ENCODE results near the gene LYPD6B. TPM values are rescaled to one million over a fixed set of nuclear protein-coding genes. Genes with fewer than 3 reads are reported as not detected.

Gene LYPD6B
- polyA plus RNA-seq, 1 of the 3 experiments (the other 2 are of a cell fraction) = 18.2 TPM

DNA sequence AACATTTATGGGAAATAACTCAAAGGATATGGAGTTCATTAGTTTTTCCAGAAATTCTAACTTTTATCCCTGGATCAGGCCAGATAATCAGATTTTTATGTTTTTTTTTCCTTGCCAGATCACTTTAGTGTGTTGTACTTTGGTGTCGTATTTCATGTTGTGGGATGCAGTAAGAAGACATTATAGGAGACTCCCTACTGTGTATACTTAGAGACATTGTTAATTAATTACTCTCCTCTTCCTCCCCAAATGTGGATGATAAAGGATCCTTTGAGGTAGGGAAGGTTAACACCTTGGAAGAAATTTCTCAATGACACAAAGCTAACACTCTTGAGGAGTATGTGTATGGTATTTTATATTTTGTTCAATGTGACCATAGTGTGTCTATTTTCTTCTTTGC is 120.5 kb downstream of the LYPD6B start (continued):
- TF ChIP-seq GABPA (IDR thresholded peaks at IDR 0.05; ENCODE audit: low read depth) (no peak), FOXM1 (IDR thresholded peaks at IDR 0.05; ENCODE audit: low read depth) (no peak), GATA2 (CRISPR knock-in tag; IDR thresholded peaks at IDR 0.05) (no peak)
- TF ChIP-seq, protein P1, sequence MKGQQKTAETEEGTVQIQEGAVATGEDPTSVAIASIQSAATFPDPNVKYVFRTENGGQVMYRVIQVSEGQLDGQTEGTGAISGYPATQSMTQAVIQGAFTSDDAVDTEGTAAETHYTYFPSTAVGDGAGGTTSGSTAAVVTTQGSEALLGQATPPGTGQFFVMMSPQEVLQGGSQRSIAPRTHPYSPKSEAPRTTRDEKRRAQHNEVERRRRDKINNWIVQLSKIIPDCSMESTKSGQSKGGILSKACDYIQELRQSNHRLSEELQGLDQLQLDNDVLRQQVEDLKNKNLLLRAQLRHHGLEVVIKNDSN (IDR thresholded peaks at IDR 0.05; ENCODE audit: borderline replicate concordance, low read depth) = no peak

DNA sequence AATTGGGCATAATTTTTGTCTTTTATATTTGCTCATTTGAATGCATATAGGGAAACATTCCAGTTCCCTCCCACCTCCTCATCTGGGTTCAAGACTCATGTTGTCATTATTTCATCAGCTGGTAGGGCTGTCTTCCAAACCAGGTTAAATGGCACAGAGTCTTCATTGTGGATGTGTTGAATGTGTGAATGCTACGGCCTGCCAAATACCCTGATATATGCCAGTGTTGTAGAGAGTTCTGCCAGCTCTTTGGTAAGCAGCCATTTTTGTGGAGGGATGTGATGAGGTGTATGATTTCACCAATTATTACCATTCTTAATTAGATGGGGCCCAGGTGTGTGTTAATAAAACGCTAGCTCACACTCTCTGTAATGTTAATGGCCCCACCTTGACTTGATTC is 121.7 kb downstream of the LYPD6B start:
- CTCF ChIA-PET = interaction anchor here (1.0 to 1.2 kb wide), 2 partner anchors 12 to 31 kb away, joined by 4 read pairs; no protein-coding TSS in a partner anchor
- H4K20me1 ChIP-seq (ENCODE audit: insufficient read depth) = no peaks in the 10 kb centered on the region
- H3K4me2 ChIP-seq = no peak overlapping the region
- H3K79me2 ChIP-seq (ENCODE audit: insufficient read depth) = no peaks in the 10 kb centered on the region
- no peak overlapping the region for H3K4me3 ChIP-seq (ENCODE audit: low read depth in 2 of 2, low read length in 1 of 2)
- 60% methylated on average over 2 of the region's 2 CpGs for WGBS (ENCODE audit: low lambda C conversion rate)
- no peaks in the 10 kb centered on the region for H3K27me3 ChIP-seq (ENCODE audit: insufficient read depth)
- H3K27ac ChIP-seq (ENCODE audit: low read depth in 2 of 2, low read length in 1 of 2) = no peak overlapping the region
- POLR2A ChIA-PET = no interaction called here
- H3K4me1 ChIP-seq (ENCODE audit: control insufficient read depth in 1 of 2, insufficient read depth in 2 of 2, low read depth in 1 of 2, low read length in 1 of 2) = no peaks in the 10 kb centered on the region; a peak in 2 of 4 replicates
- H2AFZ ChIP-seq (ENCODE audit: low read depth) = no peak overlapping the region
- no peaks in the 10 kb centered on the region for H3K9me2 ChIP-seq
- H3K9me3 ChIP-seq = no peaks in the 10 kb centered on the region
- H3K9ac ChIP-seq = no peak overlapping the region
- DNase-seq = no peak
- no peak for TF ChIP-seq RCOR1 (IDR thresholded peaks at IDR 0.05; ENCODE audit: low read length)
- no peak for TF ChIP-seq ELF1 (IDR thresholded peaks at IDR 0.05)
- no peaks in the 10 kb centered on the region for H3K36me3 ChIP-seq (replicated peaks in 1 of 2; ENCODE audit: control insufficient read depth in 1 of 2, insufficient read depth in 2 of 2, low read length in 1 of 2)
- no peaks in the 10 kb centered on the region for H3F3A ChIP-seq (replicated peaks; ENCODE audit: insufficient read depth)

DNA sequence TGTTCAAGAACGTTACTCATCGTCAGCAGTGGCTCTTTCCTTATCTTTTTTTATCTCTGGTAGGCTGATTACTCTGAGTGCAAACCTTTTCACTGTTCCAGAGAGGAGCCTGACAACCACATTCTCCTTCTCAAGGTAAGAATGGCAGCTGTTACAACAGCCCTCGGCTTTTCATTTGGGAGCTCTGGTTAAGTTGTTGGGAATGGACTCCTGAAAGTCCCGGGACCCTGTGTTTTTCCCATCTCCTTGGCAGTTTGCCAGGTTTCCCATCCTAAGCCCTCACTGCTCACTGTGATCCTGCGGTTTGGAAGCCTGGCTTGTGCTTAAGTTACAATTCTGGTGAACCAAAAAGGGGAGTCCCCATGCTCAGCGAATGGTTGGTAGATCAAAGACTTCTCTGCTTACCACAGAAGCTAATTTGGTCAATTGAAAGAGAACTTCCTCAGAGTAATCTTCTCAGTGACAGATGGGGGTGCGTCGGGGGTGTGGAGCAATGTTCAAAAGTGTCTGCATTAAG is 122.3 kb downstream of the LYPD6B start:
- POLR2A ChIA-PET = no interaction called here
- Histone ChIP-seq H2AFZ (ENCODE audit: low read depth) (no peak overlapping the region), H3K9me3 (no peaks in the 10 kb centered on the region), H4K20me1 (ENCODE audit: insufficient read depth) (no peaks in the 10 kb centered on the region), H3K79me2 (ENCODE audit: insufficient read depth) (no peaks in the 10 kb centered on the region), H3K4me3 (ENCODE audit: low read depth in 2 of 2, low read length in 1 of 2) (no peak overlapping the region), H3K9me2 (no peaks in the 10 kb centered on the region), H3F3A (replicated peaks; ENCODE audit: insufficient read depth) (no peaks in the 10 kb centered on the region), H3K27me3 (ENCODE audit: insufficient read depth) (no peaks in the 10 kb centered on the region), H3K27ac (ENCODE audit: low read depth in 2 of 2, low read length in 1 of 2) (no peak overlapping the region), H3K4me1 (ENCODE audit: control insufficient read depth in 1 of 2, insufficient read depth in 2 of 2, low read depth in 1 of 2, low read length in 1 of 2) (no peaks in the 10 kb centered on the region; a peak in 2 of 4 replicates), H3K4me2 (no peak overlapping the region), H3K36me3 (replicated peaks in 1 of 2; ENCODE audit: control insufficient read depth in 1 of 2, insufficient read depth in 2 of 2, low read length in 1 of 2) (no peaks in the 10 kb centered on the region), H3K9ac (no peak overlapping the region)
- TF ChIP-seq GABPA (IDR thresholded peaks at IDR 0.05; ENCODE audit: low read depth) (no peak), NFIC (IDR thresholded peaks at IDR 0.05; ENCODE audit: borderline replicate concordance) (peak; percentile 57)
- DNase-seq = no peak
- CTCF ChIA-PET = interaction anchor here (1.0 to 1.2 kb wide), 2 partner anchors 12 to 30 kb away, joined by 4 read pairs; no protein-coding TSS in a partner anchor
- WGBS (ENCODE audit: low lambda C conversion rate) = 51% methylated on average over 8 of the region's 8 CpGs

DNA sequence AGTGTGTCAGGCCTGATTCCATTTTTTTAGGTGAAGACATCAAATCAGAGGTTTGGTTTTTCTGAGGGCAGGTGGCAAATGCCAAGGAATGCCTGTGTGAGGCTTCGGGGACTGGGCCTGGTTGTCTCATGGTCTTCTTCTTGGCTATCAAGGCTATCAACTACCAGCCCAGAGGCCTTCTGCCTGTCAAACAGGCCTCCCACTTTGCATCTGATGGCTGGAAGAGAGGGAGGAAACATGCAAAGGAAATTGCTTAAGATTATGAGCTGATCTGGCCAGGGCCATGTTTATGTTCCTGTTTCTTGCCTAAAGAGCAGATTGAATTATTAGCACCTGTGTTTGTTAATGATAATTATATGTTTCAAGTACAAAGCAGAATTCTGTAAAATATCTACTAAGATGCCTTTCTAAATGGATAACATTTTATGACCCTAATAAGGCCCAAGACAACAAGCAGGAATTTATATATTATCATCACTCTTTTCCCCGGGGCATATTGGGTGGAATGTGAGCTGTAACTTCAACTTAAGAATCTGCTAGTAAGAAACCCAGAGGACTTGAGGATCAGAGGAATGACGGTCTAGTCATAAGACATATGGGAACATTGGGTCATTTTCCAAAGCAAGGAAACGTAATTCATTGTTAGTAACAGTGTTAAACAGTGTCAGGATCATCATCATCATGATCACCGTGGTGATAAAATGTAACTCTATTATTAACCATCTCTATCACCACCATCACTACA is 123.2 kb downstream of the LYPD6B start:
- no peak for DNase-seq

More for the DNA sequence above, 123.2 kb downstream of the LYPD6B start:
- H3K9me2 ChIP-seq = no peaks in the 10 kb centered on the region
- no peaks in the 10 kb centered on the region for H3K36me3 ChIP-seq (replicated peaks in 1 of 2; ENCODE audit: control insufficient read depth in 1 of 2, insufficient read depth in 2 of 2, low read length in 1 of 2)
- H3K4me3 ChIP-seq (ENCODE audit: low read depth in 2 of 2, low read length in 1 of 2) = no peak overlapping the region
- no peaks in the 10 kb centered on the region for H3K9me3 ChIP-seq
- WGBS (ENCODE audit: low lambda C conversion rate) = 64% methylated on average over 5 of the region's 5 CpGs
- POLR2A ChIA-PET = no interaction called here
- H3K27ac ChIP-seq (ENCODE audit: low read depth in 2 of 2, low read length in 1 of 2) = no peak overlapping the region
- H3K9ac ChIP-seq = no peak overlapping the region
- no peaks in the 10 kb centered on the region; a peak in 2 of 4 replicates for H3K4me1 ChIP-seq (ENCODE audit: control insufficient read depth in 1 of 2, insufficient read depth in 2 of 2, low read depth in 1 of 2, low read length in 1 of 2)
- H2AFZ ChIP-seq (ENCODE audit: low read depth) = no peak overlapping the region
- no peak overlapping the region for H3K4me2 ChIP-seq
- H3K27me3 ChIP-seq (ENCODE audit: insufficient read depth) = no peaks in the 10 kb centered on the region
- TF ChIP-seq, protein P2, sequence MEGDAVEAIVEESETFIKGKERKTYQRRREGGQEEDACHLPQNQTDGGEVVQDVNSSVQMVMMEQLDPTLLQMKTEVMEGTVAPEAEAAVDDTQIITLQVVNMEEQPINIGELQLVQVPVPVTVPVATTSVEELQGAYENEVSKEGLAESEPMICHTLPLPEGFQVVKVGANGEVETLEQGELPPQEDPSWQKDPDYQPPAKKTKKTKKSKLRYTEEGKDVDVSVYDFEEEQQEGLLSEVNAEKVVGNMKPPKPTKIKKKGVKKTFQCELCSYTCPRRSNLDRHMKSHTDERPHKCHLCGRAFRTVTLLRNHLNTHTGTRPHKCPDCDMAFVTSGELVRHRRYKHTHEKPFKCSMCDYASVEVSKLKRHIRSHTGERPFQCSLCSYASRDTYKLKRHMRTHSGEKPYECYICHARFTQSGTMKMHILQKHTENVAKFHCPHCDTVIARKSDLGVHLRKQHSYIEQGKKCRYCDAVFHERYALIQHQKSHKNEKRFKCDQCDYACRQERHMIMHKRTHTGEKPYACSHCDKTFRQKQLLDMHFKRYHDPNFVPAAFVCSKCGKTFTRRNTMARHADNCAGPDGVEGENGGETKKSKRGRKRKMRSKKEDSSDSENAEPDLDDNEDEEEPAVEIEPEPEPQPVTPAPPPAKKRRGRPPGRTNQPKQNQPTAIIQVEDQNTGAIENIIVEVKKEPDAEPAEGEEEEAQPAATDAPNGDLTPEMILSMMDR (IDR thresholded peaks at IDR 0.05) = no peak
- TF ChIP-seq, protein P3, sequence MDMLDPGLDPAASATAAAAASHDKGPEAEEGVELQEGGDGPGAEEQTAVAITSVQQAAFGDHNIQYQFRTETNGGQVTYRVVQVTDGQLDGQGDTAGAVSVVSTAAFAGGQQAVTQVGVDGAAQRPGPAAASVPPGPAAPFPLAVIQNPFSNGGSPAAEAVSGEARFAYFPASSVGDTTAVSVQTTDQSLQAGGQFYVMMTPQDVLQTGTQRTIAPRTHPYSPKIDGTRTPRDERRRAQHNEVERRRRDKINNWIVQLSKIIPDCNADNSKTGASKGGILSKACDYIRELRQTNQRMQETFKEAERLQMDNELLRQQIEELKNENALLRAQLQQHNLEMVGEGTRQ (IDR thresholded peaks at IDR 0.05; ENCODE audit: borderline replicate concordance, low read depth, low read length) = no peak
- TF ChIP-seq EZH2phosphoT487 (IDR thresholded peaks at IDR 0.05; ENCODE audit: borderline replicate concordance, low read depth) (no peak), NRF1 (IDR thresholded peaks at IDR 0.05; ENCODE audit: low read depth, low read length) (no peak), RFX5 (IDR thresholded peaks at IDR 0.05; ENCODE audit: low read length) (no peak), MXI1 (IDR thresholded peaks at IDR 0.05; ENCODE audit: low read depth, low read length) (no peak), SMC3 (IDR thresholded peaks at IDR 0.05; ENCODE audit: low read depth, low read length) (no peak), MEF2A (IDR thresholded peaks at IDR 0.05; ENCODE audit: borderline replicate concordance, low read depth) (no peak), NFIC (IDR thresholded peaks at IDR 0.05; ENCODE audit: borderline replicate concordance) (no peak)
- H4K20me1 ChIP-seq (ENCODE audit: insufficient read depth) = no peaks in the 10 kb centered on the region
- H3K79me2 ChIP-seq (ENCODE audit: insufficient read depth) = no peaks in the 10 kb centered on the region
- no peaks in the 10 kb centered on the region for H3F3A ChIP-seq (replicated peaks; ENCODE audit: insufficient read depth)
- CTCF ChIA-PET = interaction anchor here (0.7 kb wide), 1 partner anchor 623 kb away, joined by 3 read pairs; no protein-coding TSS in a partner anchor

Measured in SK-N-SH (cell line).